ENCODE data around the gene SRP19. TPM values are rescaled to one million over a fixed set of nuclear protein-coding genes. Genes with fewer than 3 reads are reported as not detected.

SRP19 gene
- total and polyA plus RNA-seq, 2 experiments from 2014 or later, result 104 to 406 TPM

DNA sequence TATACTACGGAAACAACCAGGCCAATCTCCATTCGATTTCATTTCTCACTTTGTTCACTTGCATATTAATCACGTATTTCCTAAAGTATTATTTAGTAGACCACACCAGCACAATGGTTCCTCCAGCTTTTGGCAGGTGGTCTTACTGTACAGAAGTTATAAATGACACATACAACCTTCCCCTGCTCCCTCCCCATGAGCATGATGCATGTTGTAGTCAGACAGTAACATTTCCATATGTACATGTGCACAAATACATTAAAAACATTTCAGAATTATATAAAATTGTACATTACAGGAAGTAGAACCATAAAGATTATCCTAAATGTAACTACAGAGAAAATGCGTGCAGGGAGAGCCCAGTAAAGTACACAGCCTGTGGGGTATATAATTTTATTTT is 17.0 kb downstream of the SRP19 start:
- peaks cover 45% of the 10 kb centered on the region; the same call in 2 of the 3 replicates for H3K36me3 Mint-ChIP-seq (ENCODE audit: low read depth)
- H3K27ac Mint-ChIP-seq, result no peak overlapping the region
- no peak overlapping the region for H3K4me3 ChIP-seq
- H3K4me3 Mint-ChIP-seq, result no peak overlapping the region
- H3K4me1 ChIP-seq (ENCODE audit: insufficient read depth), result peaks cover 10% of the 10 kb centered on the region; the same call in 1 of the 2 replicates
- H3K79me2 ChIP-seq (replicated peaks; ENCODE audit: insufficient read depth), result no peaks in the 10 kb centered on the region; the same call in 1 of the 2 replicates
- peak overlapping the region; percentile 84 for H3K27ac ChIP-seq (ENCODE audit: low read depth)
- TF ChIP-seq CREB1 (CRISPR knock-in tag; IDR thresholded peaks at IDR 0.05; ENCODE audit: low read depth) (no peak), STAT1 (IDR thresholded peaks at IDR 0.05; ENCODE audit: unreplicated experiment) (no peak), POLR2AphosphoS5 (IDR thresholded peaks at IDR 0.05; ENCODE audit: low read depth) (no peak), JUNB (IDR thresholded peaks at IDR 0.05; ENCODE audit: unreplicated experiment) (no peak), NANOG (IDR thresholded peaks at IDR 0.05; ENCODE audit: borderline replicate concordance) (no peak), ZNF331 (CRISPR knock-in tag; IDR thresholded peaks at IDR 0.05; ENCODE audit: low read depth) (no peak), EZH2phosphoT487 (IDR thresholded peaks at IDR 0.05; ENCODE audit: unreplicated experiment) (no peak), ZNF114 (CRISPR knock-in tag; IDR thresholded peaks at IDR 0.05) (no peak), EZH2 (IDR thresholded peaks at IDR 0.05; ENCODE audit: low read depth, unreplicated experiment) (no peak)
- TF ChIP-seq, protein P1, sequence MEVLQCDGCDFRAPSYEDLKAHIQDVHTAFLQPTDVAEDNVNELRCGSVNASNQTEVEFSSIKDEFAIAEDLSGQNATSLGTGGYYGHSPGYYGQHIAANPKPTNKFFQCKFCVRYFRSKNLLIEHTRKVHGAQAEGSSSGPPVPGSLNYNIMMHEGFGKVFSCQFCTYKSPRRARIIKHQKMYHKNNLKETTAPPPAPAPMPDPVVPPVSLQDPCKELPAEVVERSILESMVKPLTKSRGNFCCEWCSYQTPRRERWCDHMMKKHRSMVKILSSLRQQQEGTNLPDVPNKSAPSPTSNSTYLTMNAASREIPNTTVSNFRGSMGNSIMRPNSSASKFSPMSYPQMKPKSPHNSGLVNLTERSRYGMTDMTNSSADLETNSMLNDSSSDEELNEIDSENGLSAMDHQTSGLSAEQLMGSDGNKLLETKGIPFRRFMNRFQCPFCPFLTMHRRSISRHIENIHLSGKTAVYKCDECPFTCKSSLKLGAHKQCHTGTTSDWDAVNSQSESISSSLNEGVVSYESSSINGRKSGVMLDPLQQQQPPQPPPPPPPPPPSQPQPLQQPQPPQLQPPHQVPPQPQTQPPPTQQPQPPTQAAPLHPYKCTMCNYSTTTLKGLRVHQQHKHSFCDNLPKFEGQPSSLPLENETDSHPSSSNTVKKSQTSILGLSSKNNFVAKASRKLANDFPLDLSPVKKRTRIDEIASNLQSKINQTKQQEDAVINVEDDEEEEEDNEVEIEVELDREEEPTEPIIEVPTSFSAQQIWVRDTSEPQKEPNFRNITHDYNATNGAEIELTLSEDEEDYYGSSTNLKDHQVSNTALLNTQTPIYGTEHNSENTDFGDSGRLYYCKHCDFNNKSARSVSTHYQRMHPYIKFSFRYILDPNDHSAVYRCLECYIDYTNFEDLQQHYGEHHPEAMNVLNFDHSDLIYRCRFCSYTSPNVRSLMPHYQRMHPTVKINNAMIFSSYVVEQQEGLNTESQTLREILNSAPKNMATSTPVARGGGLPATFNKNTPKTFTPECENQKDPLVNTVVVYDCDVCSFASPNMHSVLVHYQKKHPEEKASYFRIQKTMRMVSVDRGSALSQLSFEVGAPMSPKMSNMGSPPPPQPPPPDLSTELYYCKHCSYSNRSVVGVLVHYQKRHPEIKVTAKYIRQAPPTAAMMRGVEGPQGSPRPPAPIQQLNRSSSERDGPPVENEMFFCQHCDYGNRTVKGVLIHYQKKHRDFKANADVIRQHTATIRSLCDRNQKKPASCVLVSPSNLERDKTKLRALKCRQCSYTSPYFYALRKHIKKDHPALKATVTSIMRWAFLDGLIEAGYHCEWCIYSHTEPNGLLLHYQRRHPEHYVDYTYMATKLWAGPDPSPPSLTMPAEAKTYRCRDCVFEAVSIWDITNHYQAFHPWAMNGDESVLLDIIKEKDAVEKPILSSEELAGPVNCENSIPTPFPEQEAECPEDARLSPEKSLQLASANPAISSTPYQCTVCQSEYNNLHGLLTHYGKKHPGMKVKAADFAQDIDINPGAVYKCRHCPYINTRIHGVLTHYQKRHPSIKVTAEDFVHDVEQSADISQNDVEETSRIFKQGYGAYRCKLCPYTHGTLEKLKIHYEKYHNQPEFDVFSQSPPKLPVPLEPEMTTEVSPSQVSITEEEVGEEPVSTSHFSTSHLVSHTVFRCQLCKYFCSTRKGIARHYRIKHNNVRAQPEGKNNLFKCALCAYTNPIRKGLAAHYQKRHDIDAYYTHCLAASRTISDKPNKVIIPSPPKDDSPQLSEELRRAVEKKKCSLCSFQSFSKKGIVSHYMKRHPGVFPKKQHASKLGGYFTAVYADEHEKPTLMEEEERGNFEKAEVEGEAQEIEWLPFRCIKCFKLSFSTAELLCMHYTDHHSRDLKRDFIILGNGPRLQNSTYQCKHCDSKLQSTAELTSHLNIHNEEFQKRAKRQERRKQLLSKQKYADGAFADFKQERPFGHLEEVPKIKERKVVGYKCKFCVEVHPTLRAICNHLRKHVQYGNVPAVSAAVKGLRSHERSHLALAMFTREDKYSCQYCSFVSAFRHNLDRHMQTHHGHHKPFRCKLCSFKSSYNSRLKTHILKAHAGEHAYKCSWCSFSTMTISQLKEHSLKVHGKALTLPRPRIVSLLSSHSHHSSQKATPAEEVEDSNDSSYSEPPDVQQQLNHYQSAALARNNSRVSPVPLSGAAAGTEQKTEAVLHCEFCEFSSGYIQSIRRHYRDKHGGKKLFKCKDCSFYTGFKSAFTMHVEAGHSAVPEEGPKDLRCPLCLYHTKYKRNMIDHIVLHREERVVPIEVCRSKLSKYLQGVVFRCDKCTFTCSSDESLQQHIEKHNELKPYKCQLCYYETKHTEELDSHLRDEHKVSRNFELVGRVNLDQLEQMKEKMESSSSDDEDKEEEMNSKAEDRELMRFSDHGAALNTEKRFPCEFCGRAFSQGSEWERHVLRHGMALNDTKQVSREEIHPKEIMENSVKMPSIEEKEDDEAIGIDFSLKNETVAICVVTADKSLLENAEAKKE (CRISPR knock-in tag; IDR thresholded peaks at IDR 0.05), result no peak
- TF ChIP-seq, protein P2, sequence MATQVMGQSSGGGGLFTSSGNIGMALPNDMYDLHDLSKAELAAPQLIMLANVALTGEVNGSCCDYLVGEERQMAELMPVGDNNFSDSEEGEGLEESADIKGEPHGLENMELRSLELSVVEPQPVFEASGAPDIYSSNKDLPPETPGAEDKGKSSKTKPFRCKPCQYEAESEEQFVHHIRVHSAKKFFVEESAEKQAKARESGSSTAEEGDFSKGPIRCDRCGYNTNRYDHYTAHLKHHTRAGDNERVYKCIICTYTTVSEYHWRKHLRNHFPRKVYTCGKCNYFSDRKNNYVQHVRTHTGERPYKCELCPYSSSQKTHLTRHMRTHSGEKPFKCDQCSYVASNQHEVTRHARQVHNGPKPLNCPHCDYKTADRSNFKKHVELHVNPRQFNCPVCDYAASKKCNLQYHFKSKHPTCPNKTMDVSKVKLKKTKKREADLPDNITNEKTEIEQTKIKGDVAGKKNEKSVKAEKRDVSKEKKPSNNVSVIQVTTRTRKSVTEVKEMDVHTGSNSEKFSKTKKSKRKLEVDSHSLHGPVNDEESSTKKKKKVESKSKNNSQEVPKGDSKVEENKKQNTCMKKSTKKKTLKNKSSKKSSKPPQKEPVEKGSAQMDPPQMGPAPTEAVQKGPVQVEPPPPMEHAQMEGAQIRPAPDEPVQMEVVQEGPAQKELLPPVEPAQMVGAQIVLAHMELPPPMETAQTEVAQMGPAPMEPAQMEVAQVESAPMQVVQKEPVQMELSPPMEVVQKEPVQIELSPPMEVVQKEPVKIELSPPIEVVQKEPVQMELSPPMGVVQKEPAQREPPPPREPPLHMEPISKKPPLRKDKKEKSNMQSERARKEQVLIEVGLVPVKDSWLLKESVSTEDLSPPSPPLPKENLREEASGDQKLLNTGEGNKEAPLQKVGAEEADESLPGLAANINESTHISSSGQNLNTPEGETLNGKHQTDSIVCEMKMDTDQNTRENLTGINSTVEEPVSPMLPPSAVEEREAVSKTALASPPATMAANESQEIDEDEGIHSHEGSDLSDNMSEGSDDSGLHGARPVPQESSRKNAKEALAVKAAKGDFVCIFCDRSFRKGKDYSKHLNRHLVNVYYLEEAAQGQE (IDR thresholded peaks at IDR 0.05; ENCODE audit: unreplicated experiment), result no peak
- TF ChIP-seq, protein P3, sequence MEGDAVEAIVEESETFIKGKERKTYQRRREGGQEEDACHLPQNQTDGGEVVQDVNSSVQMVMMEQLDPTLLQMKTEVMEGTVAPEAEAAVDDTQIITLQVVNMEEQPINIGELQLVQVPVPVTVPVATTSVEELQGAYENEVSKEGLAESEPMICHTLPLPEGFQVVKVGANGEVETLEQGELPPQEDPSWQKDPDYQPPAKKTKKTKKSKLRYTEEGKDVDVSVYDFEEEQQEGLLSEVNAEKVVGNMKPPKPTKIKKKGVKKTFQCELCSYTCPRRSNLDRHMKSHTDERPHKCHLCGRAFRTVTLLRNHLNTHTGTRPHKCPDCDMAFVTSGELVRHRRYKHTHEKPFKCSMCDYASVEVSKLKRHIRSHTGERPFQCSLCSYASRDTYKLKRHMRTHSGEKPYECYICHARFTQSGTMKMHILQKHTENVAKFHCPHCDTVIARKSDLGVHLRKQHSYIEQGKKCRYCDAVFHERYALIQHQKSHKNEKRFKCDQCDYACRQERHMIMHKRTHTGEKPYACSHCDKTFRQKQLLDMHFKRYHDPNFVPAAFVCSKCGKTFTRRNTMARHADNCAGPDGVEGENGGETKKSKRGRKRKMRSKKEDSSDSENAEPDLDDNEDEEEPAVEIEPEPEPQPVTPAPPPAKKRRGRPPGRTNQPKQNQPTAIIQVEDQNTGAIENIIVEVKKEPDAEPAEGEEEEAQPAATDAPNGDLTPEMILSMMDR (conservative IDR thresholded peaks at IDR 0.05; ENCODE audit: low read depth in 2 of 2), result no peak
- TF ChIP-seq, protein P4, sequence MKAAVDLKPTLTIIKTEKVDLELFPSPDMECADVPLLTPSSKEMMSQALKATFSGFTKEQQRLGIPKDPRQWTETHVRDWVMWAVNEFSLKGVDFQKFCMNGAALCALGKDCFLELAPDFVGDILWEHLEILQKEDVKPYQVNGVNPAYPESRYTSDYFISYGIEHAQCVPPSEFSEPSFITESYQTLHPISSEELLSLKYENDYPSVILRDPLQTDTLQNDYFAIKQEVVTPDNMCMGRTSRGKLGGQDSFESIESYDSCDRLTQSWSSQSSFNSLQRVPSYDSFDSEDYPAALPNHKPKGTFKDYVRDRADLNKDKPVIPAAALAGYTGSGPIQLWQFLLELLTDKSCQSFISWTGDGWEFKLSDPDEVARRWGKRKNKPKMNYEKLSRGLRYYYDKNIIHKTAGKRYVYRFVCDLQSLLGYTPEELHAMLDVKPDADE (IDR thresholded peaks at IDR 0.05), result no peak
- ATAC-seq (no peak), DNase-seq (ENCODE audit: low spot score) (no peak)
- H3K27me3 Mint-ChIP-seq (ENCODE audit: insufficient read depth, low read depth, poor library complexity), result peaks cover 7% of the 10 kb centered on the region
- H3K4me2 ChIP-seq, result no peak overlapping the region
- H3K4me1 Mint-ChIP-seq, result peaks cover 27% of the 10 kb centered on the region; the same call in 2 of the 3 replicates
- no peaks in the 10 kb centered on the region for H3K27me3 ChIP-seq (ENCODE audit: insufficient read depth)
- H3K36me3 ChIP-seq (ENCODE audit: insufficient read depth), result no peaks in the 10 kb centered on the region; the same call in 1 of the 2 replicates
- no peaks in the 10 kb centered on the region for H3F3A ChIP-seq (replicated peaks; ENCODE audit: low read depth)
- 0 out of 2 replicates have a peak, but pooled peaks cover 2% of the 10 kb centered on the region for H4K20me1 ChIP-seq (replicated peaks; ENCODE audit: insufficient read depth)
- H2AFZ ChIP-seq, result no peak overlapping the region
- H3K9me2 ChIP-seq (ENCODE audit: insufficient read depth), result no peaks in the 10 kb centered on the region
- no peaks in the 10 kb centered on the region for H3K9me3 Mint-ChIP-seq

All from GM23338 (cell line).